GM23338 (cell line): ENCODE data around the gene TLR1. TPM values are rescaled to one million over a fixed set of nuclear protein-coding genes. Genes with fewer than 3 reads are reported as not detected.

Experiments
- ATAC-seq: fragments of 200-7000 bp; cut with Tn5 transposase; 3 replicates; pipeline ENCODE4 v1.9.1; 2020
- DNase-seq: peaks from one replicate; pipeline ENCODE4 v3.0.0-alpha.2; 2015; ENCODE audit warnings: low spot score
- H2AFZ ChIP-seq: fragments of 200-600 bp; sonication (generic); 2 replicates; pipeline ENCODE4 v1.8.0; 2016; ENCODE audit warnings: antibody characterized with exemption, mild to moderate bottlenecking, moderate library complexity
- H3F3A ChIP-seq: fragments of 200-600 bp; sonication (generic); replicated peaks from 2 replicates; pipeline ENCODE4 v1.8.0; 2017; ENCODE audit warnings: antibody characterized with exemption, mixed run types, low read depth
- H3K27ac ChIP-seq: fragments of 200-600 bp; sonication (generic); 2 replicates; pipeline ENCODE4 v1.6.1; 2016; ENCODE audit warnings: low read depth
- H3K27me3 ChIP-seq: fragments of 200-600 bp; sonication (generic); 2 replicates; pipeline ENCODE4 v1.8.0; 2016; ENCODE audit warnings: mild to moderate bottlenecking, mixed run types, moderate library complexity; ENCODE audit not compliant: insufficient read depth
- H3K36me3 ChIP-seq: fragments of 200-600 bp; sonication (generic); 2 replicates; pipeline ENCODE4 v1.8.0; 2016; ENCODE audit warnings: mild to moderate bottlenecking; ENCODE audit not compliant: insufficient read depth
- H3K4me1 ChIP-seq: fragments of 200-600 bp; sonication (generic); 2 replicates; pipeline ENCODE4 v1.8.0; 2016; ENCODE audit warnings: mild to moderate bottlenecking, moderate library complexity; ENCODE audit not compliant: insufficient read depth
- H3K4me2 ChIP-seq: fragments of 200-600 bp; sonication (generic); 2 replicates; pipeline ENCODE4 v1.7.1; 2017; ENCODE audit warnings: mixed run types
- H3K4me3 ChIP-seq: fragments of 200-600 bp; sonication (generic); 2 replicates; pipeline ENCODE4 v1.6.1; 2016; ENCODE audit warnings: mixed run types
- H3K79me2 ChIP-seq: fragments of 200-600 bp; sonication (generic); replicated peaks from 2 replicates; pipeline ENCODE4 v1.8.0; 2017; ENCODE audit warnings: mild to moderate bottlenecking; ENCODE audit not compliant: insufficient read depth
- H3K9me2 ChIP-seq: fragments of 200-600 bp; sonication (generic); 2 replicates; pipeline ENCODE4 v1.8.0; 2017; ENCODE audit not compliant: insufficient read depth
- H4K20me1 ChIP-seq: fragments of 200-600 bp; sonication (generic); replicated peaks from 2 replicates; pipeline ENCODE4 v1.8.0; 2017; ENCODE audit warnings: mild to moderate bottlenecking; ENCODE audit not compliant: insufficient read depth
- H3K27ac Mint-ChIP-seq: 2 replicates; pipeline ENCODE4 v1.8.0; 2020; ENCODE audit warnings: inconsistent platforms, mild to moderate bottlenecking, moderate library complexity, mixed read lengths
- H3K27me3 Mint-ChIP-seq: 3 replicates; pipeline ENCODE4 v1.8.0; 2022; ENCODE audit warnings: low read depth, mild to moderate bottlenecking, moderate library complexity, mixed read lengths, inconsistent platforms; ENCODE audit not compliant: insufficient read depth, poor library complexity
- H3K36me3 Mint-ChIP-seq: 3 replicates; pipeline ENCODE4 v1.8.0; 2021; ENCODE audit warnings: low read depth, mild to moderate bottlenecking, inconsistent platforms, moderate library complexity, mixed read lengths
- H3K4me1 Mint-ChIP-seq: 3 replicates; pipeline ENCODE4 v1.8.0; 2020; ENCODE audit warnings: mild to moderate bottlenecking, inconsistent platforms, mixed read lengths
- H3K4me3 Mint-ChIP-seq: 3 replicates; pipeline ENCODE4 v1.8.0; 2021; ENCODE audit warnings: moderate library complexity, mild to moderate bottlenecking, inconsistent platforms, mixed read lengths
- H3K9me3 Mint-ChIP-seq: 3 replicates; pipeline ENCODE4 v1.8.0; 2020; ENCODE audit warnings: moderate library complexity, mild to moderate bottlenecking, inconsistent platforms, mixed read lengths
- CREB1 ChIP-seq: fragments of 250-450 bp; sonication (Bioruptor Pico); IDR thresholded peaks from 2 replicates; pipeline ENCODE4 v1.5.0; 2020; ENCODE audit warnings: low read depth, mild to moderate bottlenecking, moderate library complexity
- CTCF ChIP-seq, 2 experiments: fragments of 200-600 bp in 1 of 2; sonication (generic) in 1 of 2; conservative IDR thresholded peaks; 2 replicates each; pipeline versions ENCODE4 v1.5.1 to v1.6.1; 2016 to 2017; ENCODE audit warnings: antibody characterized with exemption in 2 of 2, low read depth in 2 of 2, mild to moderate bottlenecking in 2 of 2, moderate library complexity in 1 of 2
- ETS1 ChIP-seq: IDR thresholded peaks from 2 replicates; pipeline ENCODE4 v1.6.1; 2016; ENCODE audit warnings: antibody characterized with exemption
- EZH2 ChIP-seq: fragments of 200-600 bp; sonication (generic); IDR thresholded peaks from one replicate; pipeline ENCODE4 v1.8.0; 2017; ENCODE audit warnings: antibody characterized with exemption, mild to moderate bottlenecking, low read depth; ENCODE audit not compliant: unreplicated experiment
- EZH2phosphoT487 ChIP-seq: fragments of 200-600 bp; sonication (generic); IDR thresholded peaks from one replicate; pipeline ENCODE4 v1.8.1; 2018; ENCODE audit warnings: antibody characterized with exemption; ENCODE audit not compliant: unreplicated experiment
- JUNB ChIP-seq: IDR thresholded peaks from one replicate; pipeline ENCODE4 v1.6.1; 2016; ENCODE audit warnings: antibody characterized with exemption; ENCODE audit not compliant: unreplicated experiment
- NANOG ChIP-seq: IDR thresholded peaks from 2 replicates; pipeline ENCODE4 v1.6.1; 2016; ENCODE audit warnings: antibody characterized with exemption, borderline replicate concordance
- POLR2AphosphoS5 ChIP-seq: IDR thresholded peaks from 2 replicates; pipeline ENCODE4 v1.6.1; 2016; ENCODE audit warnings: antibody characterized with exemption, low read depth
- REST ChIP-seq: IDR thresholded peaks from one replicate; pipeline ENCODE4 v1.6.1; 2018; ENCODE audit warnings: antibody characterized with exemption; ENCODE audit not compliant: unreplicated experiment
- STAT1 ChIP-seq: IDR thresholded peaks from one replicate; pipeline ENCODE4 v1.6.1; 2016; ENCODE audit warnings: antibody characterized with exemption; ENCODE audit not compliant: unreplicated experiment
- ZNF114 ChIP-seq: fragments of 250-450 bp; sonication (Bioruptor Pico); IDR thresholded peaks from 2 replicates; pipeline ENCODE4 v1.5.0; 2020; ENCODE audit warnings: mild to moderate bottlenecking, moderate library complexity
- ZNF331 ChIP-seq: fragments of 250-450 bp; sonication (Bioruptor Pico); IDR thresholded peaks from 2 replicates; pipeline ENCODE4 v1.5.0; 2020; ENCODE audit warnings: low read depth, mild to moderate bottlenecking, moderate library complexity
- ZNF462 ChIP-seq: fragments of 250-450 bp; sonication (Bioruptor Pico); IDR thresholded peaks from 2 replicates; pipeline ENCODE4 v1.5.0; 2020; ENCODE audit warnings: mild to moderate bottlenecking, moderate library complexity
- polyA plus RNA-seq: library from polyadenylated mRNA; unstranded; fragments of >200 nt; fragmentation: Nextera tagmentation; extraction: Ambion mirVana; gene quantifications from 2 replicates; pipeline ENCODE4 v1.2.1, GENCODE V29; 2016
- total RNA-seq: library from RNA; depleted of rRNA; stranded (reverse); fragments of >200 nt; shearing (Covaris generic); gene quantifications from 2 replicates; pipeline ENCODE4 v1.2.3, GENCODE V29; 2014

The TLR1 gene
- total and polyA plus RNA-seq, 2 experiments from 2014 or later: 0.07 TPM; not detected in 1

GRCh38 chr4:38802561-38803355 is 1.8 kb downstream of the TLR1 start:
- Histone ChIP-seq H3K27me3 (no peaks in the 10 kb centered on the region), H3K27ac (no peak overlapping the region), H3K4me3 (no peak overlapping the region), H2AFZ (no peak overlapping the region), H3F3A (no peaks in the 10 kb centered on the region), H3K79me2 (no peaks in the 10 kb centered on the region), H3K36me3 (no peaks in the 10 kb centered on the region), H3K4me2 (no peak overlapping the region), H3K4me1 (no peaks in the 10 kb centered on the region), H4K20me1 (no peaks in the 10 kb centered on the region), H3K9me2 (peaks cover 9% of the 10 kb centered on the region; the same call in 1 of the 2 replicates)
- no peak for TF ChIP-seq ZNF331 (CRISPR knock-in tag)
- TF ChIP-seq EZH2phosphoT487: no peak
- TF ChIP-seq POLR2AphosphoS5: no peak
- TF ChIP-seq JUNB: no peak
- TF ChIP-seq ETS1: no peak
- TF ChIP-seq CTCF (conservative IDR thresholded peaks at IDR 0.05; ENCODE audit: low read depth in 2 of 2): no peak
- TF ChIP-seq ZNF114 (CRISPR knock-in tag): no peak
- TF ChIP-seq STAT1: no peak
- no peak for TF ChIP-seq NANOG
- no peak for TF ChIP-seq EZH2
- no peak for TF ChIP-seq CREB1 (CRISPR knock-in tag)
- TF ChIP-seq REST: no peak
- no peak for TF ChIP-seq ZNF462 (CRISPR knock-in tag)
- Mint-ChIP-seq H3K9me3 (peaks cover 48% of the 10 kb centered on the region), H3K27ac (no peak overlapping the region), H3K4me1 (no peaks in the 10 kb centered on the region; the same call in 2 of the 3 replicates), H3K27me3 (no peaks in the 10 kb centered on the region), H3K4me3 (no peak overlapping the region), H3K36me3 (peaks cover 17% of the 10 kb centered on the region)
- no peak for ATAC-seq
- peak; percentile 42 for DNase-seq
